Stimulated activated CD8-positive, alpha-beta memory T cell treated with anti-CD3 and anti-CD28 coated beads, Interleukin-4, amount 100 ng/mL, for 1 hour (primary cell): ENCODE results near the gene FREY1.

Experiments
- DNase-seq, 2 donors: peaks; one replicate each; pipeline ENCODE4 v3.0.0-alpha.2; 2020; ENCODE audit warnings: low read depth in 2 of 2, low spot score in 1 of 2

Gene FREY1

GRCh38 chr11:45895553-45896259, 11.4 kb downstream of the FREY1 start:
- DNase-seq: no peak

GRCh38 chr11:45894555-45895247, 12.4 kb downstream of the FREY1 start:
- DNase-seq: no peak

DNA sequence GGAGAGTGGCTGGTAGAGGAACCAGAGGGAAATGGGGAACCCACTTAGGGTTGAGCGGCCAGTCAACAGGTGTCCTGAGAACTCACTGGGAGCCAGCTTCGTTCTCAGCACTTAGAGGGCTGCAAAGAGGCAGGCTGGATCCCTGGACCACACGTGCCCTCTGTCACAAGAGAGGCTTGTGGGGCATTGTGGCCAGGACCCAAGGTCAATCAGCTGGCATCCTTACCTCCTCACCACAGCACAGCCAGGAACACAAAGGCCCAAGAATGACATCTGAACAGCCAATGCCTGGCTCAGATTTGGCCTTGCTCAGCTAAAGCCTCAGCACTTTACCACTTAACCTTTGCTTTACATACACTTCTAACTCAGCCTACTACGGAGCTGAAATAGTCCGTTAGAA, 14.2 kb downstream of the FREY1 start:
- DNase-seq: no peak

DNA sequence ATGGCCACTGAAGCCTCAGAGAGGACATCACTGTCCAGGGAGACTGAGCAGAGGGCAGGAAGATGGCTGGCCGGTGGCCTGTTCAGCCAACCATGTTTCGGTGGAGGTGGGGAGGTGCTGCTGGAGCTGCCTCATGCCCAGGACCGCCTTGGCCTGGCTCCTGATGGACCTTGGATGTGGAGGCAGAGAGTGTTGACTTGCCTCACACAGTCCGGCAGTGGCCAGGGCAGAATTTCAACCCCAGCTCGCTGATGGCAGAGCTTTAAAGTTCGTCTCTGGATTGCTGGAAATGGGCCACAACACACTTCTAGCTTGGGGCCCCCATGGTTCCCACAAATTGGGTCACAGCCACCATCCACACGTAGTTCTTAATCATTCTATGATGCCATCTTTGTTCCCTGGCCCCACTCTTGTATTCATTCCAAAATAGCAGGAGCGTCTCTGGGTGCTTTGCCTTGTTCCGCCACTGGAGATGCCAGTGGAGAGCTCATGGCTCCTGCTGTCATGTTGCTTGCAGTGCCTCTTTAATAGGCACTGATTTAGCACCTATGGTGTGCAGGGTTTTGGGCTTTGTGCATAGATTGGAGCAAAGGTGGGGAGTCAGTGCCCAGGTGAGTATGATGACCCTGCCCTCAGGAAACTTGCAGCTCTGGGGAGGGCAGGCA, 16.1 kb downstream of the FREY1 start:
- DNase-seq: no peak

GRCh38 chr11:45889966-45890365, 17.1 kb downstream of the FREY1 start:
- no peak for DNase-seq

- DNase-seq: no peak
These were observed 17.5 kb downstream of the FREY1 start for GRCh38 chr11:45889555-45889954.

DNA sequence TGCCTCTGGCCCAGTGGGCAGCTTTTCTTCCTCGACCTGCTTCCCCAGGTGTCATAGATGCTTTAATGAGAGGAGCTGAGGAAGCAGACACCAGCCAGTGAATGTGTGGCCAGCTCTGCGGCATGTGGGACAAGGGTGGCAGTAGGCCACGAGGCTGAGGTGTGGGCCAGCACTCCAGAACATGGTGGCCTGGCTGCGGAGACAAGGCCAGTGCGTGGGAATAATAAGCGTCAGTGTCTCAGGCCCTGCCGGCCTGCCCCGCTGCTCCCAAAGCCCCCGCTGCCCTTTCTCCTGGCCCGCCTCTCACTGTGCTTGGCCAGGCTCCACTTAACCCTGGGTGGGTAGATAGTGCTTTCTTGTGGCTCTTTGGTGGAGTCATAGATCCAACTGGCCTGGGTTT, 19.5 kb downstream of the FREY1 start:
- DNase-seq: no peak

GRCh38 chr11:45886816-45887520, 20.1 kb downstream of the FREY1 start:
- no peak for DNase-seq

- DNase-seq: no peak
These were observed 20.9 kb downstream of the FREY1 start for GRCh38 chr11:45885921-45886721.

GRCh38 chr11:45885274-45885920, 21.7 kb downstream of the FREY1 start, which contains the start of gene MAPK8IP1:
Gene MAPK8IP1, plus strand, starts transcription at chr11:45885651. Its CDS starts 170 bp downstream, at chr11:45885821.
- DNase-seq: peak; percentile 13 to 16

- no peak for DNase-seq
These were observed 22.4 kb downstream of the FREY1 start for GRCh38 chr11:45884596-45885185.

DNA sequence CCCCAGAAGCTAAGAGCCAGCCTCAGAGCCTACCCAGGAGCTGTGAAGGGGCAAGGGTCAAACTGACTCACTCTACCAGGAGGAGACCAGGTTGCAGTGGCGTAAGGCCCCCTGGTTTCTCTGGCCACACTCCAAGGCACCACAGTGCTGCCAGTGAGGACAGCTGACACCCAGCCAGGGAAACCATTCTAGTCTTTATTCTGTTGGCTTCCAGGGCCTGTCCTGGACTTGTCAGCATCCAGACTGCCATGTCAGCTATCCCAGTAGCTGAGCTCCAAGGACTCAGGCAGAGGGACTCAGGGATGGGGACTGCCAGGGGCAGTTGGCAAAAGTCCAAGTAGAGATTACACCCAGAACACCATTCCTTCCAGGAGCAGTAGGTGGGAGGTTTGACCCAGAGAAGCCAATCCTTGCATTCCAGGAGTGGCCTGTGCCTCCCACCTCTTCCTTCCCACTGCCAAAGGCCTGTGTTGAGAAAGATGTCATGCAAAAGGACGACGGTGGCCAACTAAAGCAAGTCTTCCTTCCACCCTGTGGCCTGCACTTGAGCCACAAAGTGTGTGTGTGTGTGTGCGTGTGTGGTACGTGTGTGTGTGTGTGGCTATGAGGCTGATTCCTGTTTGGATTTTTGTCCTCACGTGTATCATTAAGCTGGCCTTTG, 25.2 kb downstream of the FREY1 start:
- DNase-seq: no peak

GRCh38 chr11:45880772-45881570, 26.1 kb downstream of the FREY1 start:
- no peak for DNase-seq

- no peak for DNase-seq
These were observed 27.0 kb downstream of the FREY1 start for GRCh38 chr11:45879803-45880686.

- no peak for DNase-seq
These were observed 29.2 kb downstream of the FREY1 start for GRCh38 chr11:45877845-45878244.

GRCh38 chr11:45877221-45877620, 29.9 kb downstream of the FREY1 start:
- no peak for DNase-seq

GRCh38 chr11:45876401-45876800, 30.7 kb downstream of the FREY1 start:
- DNase-seq: no peak
